ENCODE measurements around the gene BRSK1.

The BRSK1 gene

GRCh38 chr19:55306712-55307111 is 22.9 kb downstream of the BRSK1 start:
- TF ChIP-seq CREB1 (IDR thresholded peaks at IDR 0.05; ENCODE audit: low read depth) (no peak), REST (IDR thresholded peaks at IDR 0.05; ENCODE audit: low read depth) (no peak), CEBPB (IDR thresholded peaks at IDR 0.05) (no peak), TCF12 (IDR thresholded peaks at IDR 0.05; ENCODE audit: low read depth) (no peak), EP300 (IDR thresholded peaks at IDR 0.05; ENCODE audit: borderline replicate concordance) (no peak)

GRCh38 chr19:55308281-55308680 is 24.5 kb downstream of the BRSK1 start:
- no peak for TF ChIP-seq REST (IDR thresholded peaks at IDR 0.05; ENCODE audit: low read depth)
- no peak for TF ChIP-seq EP300 (IDR thresholded peaks at IDR 0.05; ENCODE audit: borderline replicate concordance)
- no peak for TF ChIP-seq TCF12 (IDR thresholded peaks at IDR 0.05; ENCODE audit: low read depth)
- no peak for TF ChIP-seq NFIC (IDR thresholded peaks at IDR 0.05)
- no peak for TF ChIP-seq CEBPB (IDR thresholded peaks at IDR 0.05)
- TF ChIP-seq YY1 (IDR thresholded peaks at IDR 0.05; ENCODE audit: low read depth) = no peak
- TF ChIP-seq EGR1 (IDR thresholded peaks at IDR 0.05) = no peak
- TF ChIP-seq CREB1 (IDR thresholded peaks at IDR 0.05; ENCODE audit: low read depth) = no peak
- no peak for TF ChIP-seq TEAD4 (IDR thresholded peaks at IDR 0.05)
- TF ChIP-seq FOXM1 (IDR thresholded peaks at IDR 0.05; ENCODE audit: borderline replicate concordance, low read depth) = no peak
- TF ChIP-seq MAX (IDR thresholded peaks at IDR 0.05) = no peak
- TF ChIP-seq TAF1 (IDR thresholded peaks at IDR 0.05; ENCODE audit: low read depth) = no peak
- TF ChIP-seq USF1 (IDR thresholded peaks at IDR 0.05) = no peak
- no peak for TF ChIP-seq RAD21 (IDR thresholded peaks at IDR 0.05; ENCODE audit: low read depth)
- no peak for TF ChIP-seq ZBTB7A (IDR thresholded peaks at IDR 0.05; ENCODE audit: low read depth)

GRCh38 chr19:55309448-55309847 is 25.7 kb downstream of the BRSK1 start:
- TF ChIP-seq TCF12 (IDR thresholded peaks at IDR 0.05; ENCODE audit: low read depth) = no peak
- no peak for TF ChIP-seq USF1 (IDR thresholded peaks at IDR 0.05)
- TF ChIP-seq NFIC (IDR thresholded peaks at IDR 0.05) = no peak
- no peak for TF ChIP-seq CEBPB (IDR thresholded peaks at IDR 0.05)
- TF ChIP-seq TEAD4 (IDR thresholded peaks at IDR 0.05) = no peak
- TF ChIP-seq ZBTB7A (IDR thresholded peaks at IDR 0.05; ENCODE audit: low read depth) = no peak
- TF ChIP-seq FOXM1 (IDR thresholded peaks at IDR 0.05; ENCODE audit: borderline replicate concordance, low read depth) = no peak

GRCh38 chr19:55310498-55310897 is 26.7 kb downstream of the BRSK1 start:
- TF ChIP-seq YY1 (IDR thresholded peaks at IDR 0.05; ENCODE audit: low read depth) = no peak
- no peak for TF ChIP-seq FOXM1 (IDR thresholded peaks at IDR 0.05; ENCODE audit: borderline replicate concordance, low read depth)
- no peak for TF ChIP-seq NFIC (IDR thresholded peaks at IDR 0.05)
- no peak for TF ChIP-seq MAX (IDR thresholded peaks at IDR 0.05)
- TF ChIP-seq RAD21 (IDR thresholded peaks at IDR 0.05; ENCODE audit: low read depth) = no peak
- no peak for TF ChIP-seq USF1 (IDR thresholded peaks at IDR 0.05)
- TF ChIP-seq CEBPB (IDR thresholded peaks at IDR 0.05) = no peak
- TF ChIP-seq ZBTB7A (IDR thresholded peaks at IDR 0.05; ENCODE audit: low read depth) = no peak
- no peak for TF ChIP-seq EP300 (IDR thresholded peaks at IDR 0.05; ENCODE audit: borderline replicate concordance)
- no peak for TF ChIP-seq EGR1 (IDR thresholded peaks at IDR 0.05)
- TF ChIP-seq CREB1 (IDR thresholded peaks at IDR 0.05; ENCODE audit: low read depth) = no peak
- TF ChIP-seq REST (IDR thresholded peaks at IDR 0.05; ENCODE audit: low read depth) = no peak
- TF ChIP-seq TEAD4 (IDR thresholded peaks at IDR 0.05) = no peak
- no peak for TF ChIP-seq TCF12 (IDR thresholded peaks at IDR 0.05; ENCODE audit: low read depth)
- no peak for TF ChIP-seq TAF1 (IDR thresholded peaks at IDR 0.05; ENCODE audit: low read depth)
